ENCODE data around the gene DUT. TPM values are rescaled to one million over a fixed set of nuclear protein-coding genes. Genes with fewer than 3 reads are reported as not detected.

DUT gene
- polyA plus RNA-seq, 3 donors: 43.8 to 71.9 (median 62.3) TPM

DNA sequence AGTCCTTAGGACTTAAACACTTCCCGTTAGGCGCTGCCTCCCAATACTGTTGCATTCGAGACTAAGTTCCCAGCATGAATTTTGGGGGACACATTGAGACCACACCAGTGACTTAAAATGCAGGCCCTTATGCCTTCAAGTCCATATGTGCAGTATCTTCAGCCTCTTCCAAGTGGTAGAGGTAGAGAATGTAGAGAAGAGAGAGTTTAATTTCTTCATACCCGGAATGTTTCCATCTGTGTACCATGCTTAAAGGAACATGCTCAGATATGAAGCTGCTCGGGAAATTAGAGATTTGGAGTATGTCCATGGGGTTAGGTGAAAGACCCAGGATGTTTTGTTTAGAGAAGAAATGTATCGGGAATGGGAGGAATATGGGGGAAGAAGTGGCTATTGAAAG lies 12.6 kb downstream of the DUT start:
- no peak for DNase-seq
- peaks cover 31 to 55% of the 10 kb centered on the region in 2 donors for H3K36me3 ChIP-seq (replicated peaks in 1 of 2; ENCODE audit: control insufficient read depth in 1 of 2, insufficient read depth in 2 of 2, low read length in 2 of 2)
- no peak overlapping the region for H3K27ac Mint-ChIP-seq
- H4K20me1 ChIP-seq (ENCODE audit: insufficient read depth, low read length): no peaks in the 10 kb centered on the region
- H2AFZ ChIP-seq (ENCODE audit: insufficient read depth, low read depth, low read length, poor library complexity, severe bottlenecking): no peak overlapping the region
- H3K9ac ChIP-seq (ENCODE audit: insufficient read depth, low read length, poor library complexity, severe bottlenecking): no peak overlapping the region
- TF ChIP-seq CTCF (IDR thresholded peaks at IDR 0.05): no peak
- intact Hi-C loops (cut with micrococcal nuclease): no loop called here
- no peaks in the 10 kb centered on the region for H3K4me1 ChIP-seq (ENCODE audit: control insufficient read depth in 1 of 2, insufficient read depth in 2 of 2, low read length in 2 of 2)
- no peak overlapping the region for H3K27ac ChIP-seq (ENCODE audit: low read depth in 1 of 2, low read length in 2 of 2)
- no peaks in the 10 kb centered on the region for H3K27me3 ChIP-seq (ENCODE audit: control insufficient read depth in 2 of 2, insufficient read depth in 2 of 2, low read length in 2 of 2)
- peaks cover 36 to 48% of the 10 kb centered on the region in 2 donors for H3K36me3 Mint-ChIP-seq
- no peak overlapping the region for H3K4me2 ChIP-seq (replicated peaks; ENCODE audit: extremely low read depth, low read length, poor library complexity, severe bottlenecking)
- H3K9me3 ChIP-seq (replicated peaks in 1 of 2; ENCODE audit: control insufficient read depth in 1 of 2, insufficient read depth in 1 of 2, low read length in 2 of 2): no peaks in the 10 kb centered on the region
- H3K4me1 Mint-ChIP-seq: no peaks in the 10 kb centered on the region
- no peaks in the 10 kb centered on the region for H3K27me3 Mint-ChIP-seq (ENCODE audit: low read depth in 3 of 3)
- H3K9me3 Mint-ChIP-seq: no peaks in the 10 kb centered on the region
- H3K4me3 Mint-ChIP-seq: no peak overlapping the region
- H3K79me2 ChIP-seq (ENCODE audit: insufficient read depth, low read length): no peaks in the 10 kb centered on the region
- no peak overlapping the region for H3K4me3 ChIP-seq (replicated peaks in 1 of 3; ENCODE audit: low read depth in 2 of 3, low read length in 3 of 3)
- WGBS (ENCODE audit: insufficient coverage): 97% methylated on average over 3 of the region's 6 CpGs

DNA sequence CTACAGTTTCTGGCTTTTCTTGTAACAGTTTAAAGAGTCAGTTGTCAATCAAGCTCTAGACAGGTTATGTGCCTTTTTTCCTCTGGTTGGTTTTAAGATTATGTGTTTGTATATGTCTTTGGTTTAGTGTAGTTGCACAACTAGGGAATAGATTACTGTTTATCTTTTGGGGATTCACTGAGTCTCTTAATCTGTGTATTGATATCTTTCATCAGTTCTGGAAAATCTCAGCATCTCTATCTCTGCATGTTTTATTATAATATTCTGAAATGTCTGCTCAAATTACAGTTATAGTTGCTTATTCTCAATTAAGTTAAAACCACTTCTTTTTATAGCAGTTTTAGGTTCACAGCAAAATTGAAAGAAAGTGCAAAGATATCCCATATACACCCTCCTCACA lies 14.3 kb downstream of the DUT start:
- no peaks in the 10 kb centered on the region for H3K79me2 ChIP-seq (ENCODE audit: insufficient read depth, low read length)
- H3K4me3 Mint-ChIP-seq: no peak overlapping the region
- H3K4me3 ChIP-seq (replicated peaks in 1 of 3; ENCODE audit: low read depth in 2 of 3, low read length in 3 of 3): no peak overlapping the region
- no peak overlapping the region for H3K9ac ChIP-seq (ENCODE audit: insufficient read depth, low read length, poor library complexity, severe bottlenecking)
- H3K36me3 ChIP-seq (replicated peaks in 1 of 2; ENCODE audit: control insufficient read depth in 1 of 2, insufficient read depth in 2 of 2, low read length in 2 of 2): peaks cover 26 to 41% of the 10 kb centered on the region in 2 donors
- no peaks in the 10 kb centered on the region for H3K4me1 ChIP-seq (ENCODE audit: control insufficient read depth in 1 of 2, insufficient read depth in 2 of 2, low read length in 2 of 2)
- no peaks in the 10 kb centered on the region for H3K27me3 Mint-ChIP-seq (ENCODE audit: low read depth in 3 of 3)
- TF ChIP-seq CTCF (IDR thresholded peaks at IDR 0.05): no peak
- no peaks in the 10 kb centered on the region for H4K20me1 ChIP-seq (ENCODE audit: insufficient read depth, low read length)
- no peak for DNase-seq
- H3K4me1 Mint-ChIP-seq: no peaks in the 10 kb centered on the region
- H3K27me3 ChIP-seq (ENCODE audit: control insufficient read depth in 2 of 2, insufficient read depth in 2 of 2, low read length in 2 of 2): no peaks in the 10 kb centered on the region
- H3K4me2 ChIP-seq (replicated peaks; ENCODE audit: extremely low read depth, low read length, poor library complexity, severe bottlenecking): no peak overlapping the region
- intact Hi-C loops (cut with micrococcal nuclease): no loop called here
- no peak overlapping the region for H2AFZ ChIP-seq (ENCODE audit: insufficient read depth, low read depth, low read length, poor library complexity, severe bottlenecking)
- no peak overlapping the region for H3K27ac ChIP-seq (ENCODE audit: low read depth in 1 of 2, low read length in 2 of 2)
- no peak overlapping the region for H3K27ac Mint-ChIP-seq
- H3K9me3 Mint-ChIP-seq: no peaks in the 10 kb centered on the region
- peaks cover 25 to 36% of the 10 kb centered on the region in 2 donors for H3K36me3 Mint-ChIP-seq
- no peaks in the 10 kb centered on the region for H3K9me3 ChIP-seq (replicated peaks in 1 of 2; ENCODE audit: control insufficient read depth in 1 of 2, insufficient read depth in 1 of 2, low read length in 2 of 2)
